Progenitor cell of endocrine pancreas (in vitro differentiated cells): ENCODE measurements around the gene ADGRE2. TPM values are rescaled to one million over a fixed set of nuclear protein-coding genes. Genes with fewer than 3 reads are reported as not detected.
"Not testable (repeated sequence)": the region's sequence is repeated elsewhere in the genome, so short reads cannot be mapped to it uniquely, and the experiment has no call there.

ENCODE experiments used
- DNase-seq: peaks from one replicate; pipeline ENCODE4 v3.0.0; 2021; ENCODE audit warnings: low spot score; ENCODE audit not compliant: unreplicated experiment
- H3K27ac Mint-ChIP-seq: 2 replicates; pipeline ENCODE4 v1.8.0; 2021; ENCODE audit warnings: mild to moderate bottlenecking, moderate library complexity, mixed read lengths
- H3K27me3 Mint-ChIP-seq: 2 replicates; pipeline ENCODE4 v1.8.0; 2021; ENCODE audit warnings: mixed read lengths
- H3K36me3 Mint-ChIP-seq: 2 replicates; pipeline ENCODE4 v1.8.0; 2022; ENCODE audit warnings: mixed read lengths; ENCODE audit not compliant: insufficient read depth
- H3K4me1 Mint-ChIP-seq: 2 replicates; pipeline ENCODE4 v1.8.0; 2021; ENCODE audit warnings: low read depth, mixed read lengths
- H3K4me3 Mint-ChIP-seq: 2 replicates; pipeline ENCODE4 v1.8.0; 2021; ENCODE audit warnings: low read depth, mild to moderate bottlenecking, moderate library complexity, mixed read lengths
- H3K9me3 Mint-ChIP-seq: 2 replicates; pipeline ENCODE4 v1.8.0; 2021; ENCODE audit warnings: low read depth, mixed read lengths
- CTCF ChIP-seq: fragments of 200-600 bp; sonication (generic); IDR thresholded peaks from one replicate; pipeline ENCODE4 v1.5.0; 2021; ENCODE audit warnings: antibody characterized with exemption, mild to moderate bottlenecking; ENCODE audit not compliant: unreplicated experiment
- total RNA-seq: library from RNA; stranded (reverse); gene quantifications from 2 replicates; pipeline ENCODE4 v1.2.1, GENCODE V29; 2021

Gene ADGRE2
- total RNA-seq, 1 donor from 2014 or later = not detected

GRCh38 chr19:14779151-14779550 is 791 bp upstream of the ADGRE2 start:
- H3K27me3 Mint-ChIP-seq = peaks cover 14% of the 10 kb centered on the region
- no peak overlapping the region for H3K4me3 Mint-ChIP-seq
- DNase-seq = no peak
- peaks cover 3% of the 10 kb centered on the region for H3K9me3 Mint-ChIP-seq
- no peak overlapping the region for H3K27ac Mint-ChIP-seq
- TF ChIP-seq CTCF = no peak
- H3K36me3 Mint-ChIP-seq = no peaks in the 10 kb centered on the region
- H3K4me1 Mint-ChIP-seq = no peaks in the 10 kb centered on the region

GRCh38 chr19:14777645-14778044 is 715 bp downstream of the ADGRE2 start:
- not testable (repeated sequence) for H3K9me3 Mint-ChIP-seq, H3K4me3 Mint-ChIP-seq, H3K4me1 Mint-ChIP-seq, H3K36me3 Mint-ChIP-seq, DNase-seq, H3K27ac Mint-ChIP-seq
- peaks cover 17% of the 10 kb centered on the region for H3K27me3 Mint-ChIP-seq

GRCh38 chr19:14775869-14776586 is 2.3 kb downstream of the ADGRE2 start:
- DNase-seq = no peak
- H3K36me3 Mint-ChIP-seq = no peaks in the 10 kb centered on the region
- H3K4me1 Mint-ChIP-seq = no peaks in the 10 kb centered on the region
- no peak overlapping the region for H3K4me3 Mint-ChIP-seq
- H3K9me3 Mint-ChIP-seq = peaks cover 3% of the 10 kb centered on the region
- no peak overlapping the region for H3K27ac Mint-ChIP-seq
- peaks cover 17% of the 10 kb centered on the region for H3K27me3 Mint-ChIP-seq
- TF ChIP-seq CTCF = no peak

GRCh38 chr19:14775326-14775725 is 3.0 kb downstream of the ADGRE2 start:
- H3K36me3 Mint-ChIP-seq, H3K9me3 Mint-ChIP-seq, H3K4me3 Mint-ChIP-seq, DNase-seq, H3K27ac Mint-ChIP-seq, H3K4me1 Mint-ChIP-seq: not testable (repeated sequence)
- peaks cover 17% of the 10 kb centered on the region for H3K27me3 Mint-ChIP-seq

GRCh38 chr19:14774373-14774772 is 4.0 kb downstream of the ADGRE2 start:
- H3K9me3 Mint-ChIP-seq = peaks cover 6% of the 10 kb centered on the region
- DNase-seq = no peak
- no peaks in the 10 kb centered on the region for H3K4me1 Mint-ChIP-seq
- H3K27ac Mint-ChIP-seq = no peak overlapping the region
- peaks cover 16% of the 10 kb centered on the region for H3K27me3 Mint-ChIP-seq
- TF ChIP-seq CTCF = no peak
- no peaks in the 10 kb centered on the region for H3K36me3 Mint-ChIP-seq
- no peak overlapping the region for H3K4me3 Mint-ChIP-seq

GRCh38 chr19:14773722-14774121 is 4.6 kb downstream of the ADGRE2 start:
- H3K36me3 Mint-ChIP-seq, H3K9me3 Mint-ChIP-seq, H3K4me3 Mint-ChIP-seq, H3K27ac Mint-ChIP-seq, DNase-seq, H3K4me1 Mint-ChIP-seq: not testable (repeated sequence)
- peaks cover 13% of the 10 kb centered on the region for H3K27me3 Mint-ChIP-seq

GRCh38 chr19:14772995-14773394 is 5.4 kb downstream of the ADGRE2 start:
- peaks cover 3% of the 10 kb centered on the region for H3K9me3 Mint-ChIP-seq
- DNase-seq = no peak
- H3K36me3 Mint-ChIP-seq = no peaks in the 10 kb centered on the region
- no peak overlapping the region for H3K4me3 Mint-ChIP-seq
- no peaks in the 10 kb centered on the region for H3K4me1 Mint-ChIP-seq
- no peak overlapping the region for H3K27ac Mint-ChIP-seq
- TF ChIP-seq CTCF = no peak
- peaks cover 13% of the 10 kb centered on the region for H3K27me3 Mint-ChIP-seq
